IMR-90 (cell line): ENCODE measurements around the gene SIPA1. TPM values are rescaled to one million over a fixed set of nuclear protein-coding genes. Genes with fewer than 3 reads are reported as not detected.

Experiments used
- ATAC-seq: fragments of 200-7000 bp; cut with Tn5 transposase; 2 replicates; pipeline ENCODE4 v1.9.1; 2020; ENCODE audit warnings: low read depth, mild to moderate bottlenecking, moderate library complexity
- BruUV-seq: library from RNA; stranded (reverse); fragments of 400-500 nt; replicated peaks from 2 replicates; lab custom pipeline; 2021; lab: Mats Ljungman, UMichigan
- CTCF ChIA-PET: fragments of 300-600 bp; formaldehyde crosslinking; extraction: SDS; loops from one replicate; lab custom pipeline; 2021; ENCODE audit warnings: antibody characterized with exemption; lab: Yijun Ruan, JAX
- POLR2A ChIA-PET: fragments of 300-600 bp; sonication (Branson Sonifier 250); formaldehyde crosslinking; loops from one replicate; lab custom pipeline; 2022; ENCODE audit warnings: antibody characterized with exemption; ENCODE audit not compliant: unreplicated experiment; lab: Charles Lee
- DNase-seq: peaks from one replicate; pipeline ENCODE4 v3.0.0; 2013
- H2AFZ ChIP-seq: replicated peaks from 2 replicates; pipeline ENCODE3; 2013; ENCODE audit warnings: low read length, mild to moderate bottlenecking; ENCODE audit not compliant: poor library complexity
- H2AK5ac ChIP-seq: 2 replicates; pipeline ENCODE4 v1.6.1; 2013; ENCODE audit warnings: low read depth, low read length, inconsistent platforms
- H2AK9ac ChIP-seq: replicated peaks from 2 replicates; pipeline ENCODE3; 2013; ENCODE audit warnings: mild to moderate bottlenecking, low read depth, low read length, moderate library complexity; ENCODE audit not compliant: poor library complexity
- H2BK120ac ChIP-seq: 2 replicates; pipeline ENCODE4 v1.6.1; 2013; ENCODE audit warnings: low read depth, low read length, inconsistent platforms
- H2BK15ac ChIP-seq: 3 replicates; pipeline ENCODE4 v1.6.1; 2013; ENCODE audit warnings: low read depth, low read length, inconsistent platforms
- H2BK20ac ChIP-seq: 2 replicates; pipeline ENCODE4 v1.6.1; 2013; ENCODE audit warnings: low read depth, mild to moderate bottlenecking, inconsistent platforms, low read length, moderate library complexity
- H2BK5ac ChIP-seq: 2 replicates; pipeline ENCODE4 v1.6.1; 2013; ENCODE audit warnings: mild to moderate bottlenecking, low read depth, low read length, inconsistent platforms; ENCODE audit not compliant: poor library complexity, severe bottlenecking
- H3K14ac ChIP-seq: replicated peaks from 2 replicates; pipeline ENCODE4 v1.6.1; 2013; ENCODE audit warnings: low read depth, low read length, inconsistent platforms
- H3K18ac ChIP-seq: 2 replicates; pipeline ENCODE4 v1.6.1; 2013; ENCODE audit warnings: low read depth, low read length, control low read depth
- H3K23ac ChIP-seq: 2 replicates; pipeline ENCODE4 v1.6.1; 2013; ENCODE audit warnings: low read depth, low read length, inconsistent platforms
- H3K27ac ChIP-seq: 2 replicates; pipeline ENCODE4 v1.5.1; 2013; ENCODE audit warnings: mild to moderate bottlenecking, control low read depth, low read length; ENCODE audit not compliant: insufficient read depth
- H3K27me3 ChIP-seq: 2 replicates; pipeline ENCODE4 v1.6.1; 2013; ENCODE audit warnings: low read length; ENCODE audit not compliant: control insufficient read depth, insufficient read depth
- H3K36me3 ChIP-seq: 2 replicates; pipeline ENCODE4 v1.6.1; 2013; ENCODE audit warnings: low read length, mixed read lengths; ENCODE audit not compliant: control insufficient read depth, insufficient read depth
- H3K4ac ChIP-seq: 2 replicates; pipeline ENCODE4 v1.6.1; 2013; ENCODE audit warnings: low read depth, low read length, inconsistent platforms
- H3K4me1 ChIP-seq: 2 replicates; pipeline ENCODE4 v1.6.1; 2013; ENCODE audit warnings: low read length, mixed read lengths; ENCODE audit not compliant: control insufficient read depth, insufficient read depth
- H3K4me2 ChIP-seq: 2 replicates; pipeline ENCODE4 v1.6.1; 2013; ENCODE audit warnings: low read depth, mild to moderate bottlenecking, control low read depth, low read length, moderate library complexity
- H3K4me3 ChIP-seq: 2 replicates; pipeline ENCODE4 v1.5.1; 2013; ENCODE audit warnings: low read depth, mild to moderate bottlenecking, control low read depth, low read length, moderate library complexity; ENCODE audit not compliant: insufficient read depth
- H3K56ac ChIP-seq: 2 replicates; pipeline ENCODE4 v1.6.1; 2013; ENCODE audit warnings: low read length, inconsistent platforms; ENCODE audit not compliant: insufficient read depth; ENCODE audit errors: extremely low read depth
- H3K79me1 ChIP-seq, 2 experiments: 2 replicates each; pipeline ENCODE4 v1.6.1; 2013; ENCODE audit warnings: low read length in 2 of 2, inconsistent platforms in 1 of 2, low read depth in 1 of 2
- H3K9ac ChIP-seq: 2 replicates; pipeline ENCODE4 v1.6.1; 2013; ENCODE audit warnings: low read depth, low read length, control low read depth
- H3K9me1 ChIP-seq: 2 replicates; pipeline ENCODE4 v1.6.1; 2013; ENCODE audit warnings: low read length, inconsistent platforms; ENCODE audit not compliant: insufficient read depth
- H3K9me3 ChIP-seq: 2 replicates; pipeline ENCODE4 v1.6.1; 2013; ENCODE audit warnings: low read length; ENCODE audit not compliant: control insufficient read depth, insufficient read depth
- H4K20me1 ChIP-seq: 2 replicates; pipeline ENCODE4 v1.6.1; 2013; ENCODE audit warnings: low read length, inconsistent platforms; ENCODE audit not compliant: insufficient read depth
- H4K5ac ChIP-seq: 2 replicates; pipeline ENCODE4 v1.6.1; 2013; ENCODE audit warnings: mild to moderate bottlenecking, low read depth, low read length, control low read depth
- H4K8ac ChIP-seq, 2 experiments: 2 replicates each; pipeline ENCODE4 v1.6.1; 2013; ENCODE audit warnings: low read depth in 2 of 2, low read length in 2 of 2, control low read depth in 1 of 2, inconsistent platforms in 1 of 2
- H4K91ac ChIP-seq: 2 replicates; pipeline ENCODE4 v1.6.1; 2013; ENCODE audit warnings: low read depth, low read length, inconsistent platforms; ENCODE audit not compliant: insufficient read depth
- BHLHE40 ChIP-seq: fragments of 150-350 bp; IDR thresholded peaks from 2 replicates; pipeline ENCODE4 v1.6.1; 2016; ENCODE audit warnings: mild to moderate bottlenecking, low read depth, low read length
- CHD1 ChIP-seq: IDR thresholded peaks from 2 replicates; pipeline ENCODE4 v1.6.1; 2012; ENCODE audit warnings: low read depth, low read length, improper control_type of control experiment
- CTCF ChIP-seq: conservative IDR thresholded peaks from 2 replicates; pipeline ENCODE4 v1.5.1; 2012; ENCODE audit warnings: mild to moderate bottlenecking, low read depth, low read length, improper control_type of control experiment
- FOS ChIP-seq: fragments of 150-350 bp; IDR thresholded peaks from 2 replicates; pipeline ENCODE4 v1.6.1; 2016; ENCODE audit warnings: low read depth, low read length
- MAFK ChIP-seq: IDR thresholded peaks from 2 replicates; pipeline ENCODE4 v1.6.1; 2012; ENCODE audit warnings: low read depth, low read length, improper control_type of control experiment
- MAZ ChIP-seq: IDR thresholded peaks from 2 replicates; pipeline ENCODE4 v1.6.1; 2012; ENCODE audit warnings: low read depth, mild to moderate bottlenecking, low read length, improper control_type of control experiment, moderate library complexity, borderline replicate concordance
- MXI1 ChIP-seq: IDR thresholded peaks from 2 replicates; pipeline ENCODE4 v1.6.1; 2012; ENCODE audit warnings: low read depth, mild to moderate bottlenecking, low read length, moderate library complexity, borderline replicate concordance
- POLR2A ChIP-seq: IDR thresholded peaks from 2 replicates; pipeline ENCODE4 v1.6.1; 2012; ENCODE audit warnings: mild to moderate bottlenecking, low read depth, low read length
- RAD21 ChIP-seq: IDR thresholded peaks from 2 replicates; pipeline ENCODE4 v1.6.1; 2012; ENCODE audit warnings: low read length, improper control_type of control experiment
- RFX5 ChIP-seq: IDR thresholded peaks from 2 replicates; pipeline ENCODE4 v1.8.0; 2012; ENCODE audit warnings: low read depth, mild to moderate bottlenecking, low read length, moderate library complexity
- SMC3 ChIP-seq: fragments of 150-350 bp; IDR thresholded peaks from 2 replicates; pipeline ENCODE4 v1.6.1; 2016; ENCODE audit warnings: low read depth, mild to moderate bottlenecking, antibody characterized with exemption, low read length, moderate library complexity
- USF2 ChIP-seq: fragments of 150-350 bp; IDR thresholded peaks from 2 replicates; pipeline ENCODE4 v1.6.1; 2017; ENCODE audit warnings: mild to moderate bottlenecking, antibody characterized with exemption, low read length, low read depth
- WGBS, 2 experiments: methylation state at CpG; one replicate each; pipeline versions ENCODE4 v1.1.5 to v1.1.7; 2013; ENCODE audit warnings: missing lambda C conversion rate in 2 of 2; ENCODE audit not compliant: insufficient read length in 1 of 2; ENCODE audit errors: extremely low coverage in 2 of 2; 5-methylcytosine and 5-hydroxymethylcytosine counted together
- dilution Hi-C: fragments of 300-500 bp; cut with HindIII; formaldehyde crosslinking; loops from one replicate; pipeline ENCODE4 v1.14.3; 2018; ENCODE audit warnings: low sequenced_read_pairs; ENCODE audit not compliant: unreplicated experiment
- in situ Hi-C: fragments of 300-500 bp; cut with MboI; formaldehyde crosslinking; loops from 3 replicates; pipeline ENCODE4 v1.14.3; 2019; ENCODE audit warnings: low sequenced_read_pairs, inconsistent platforms, mixed read lengths
- intact Hi-C: fragments of 100-400 bp; cut with micrococcal nuclease; formaldehyde crosslinking; loops from 2 replicates; pipeline ENCODE4 v1.10.0; 2022
- polyA plus RNA-seq, 3 experiments: library from polyadenylated mRNA; depleted of rRNA; stranded (reverse); fragments of >200 nt; gene quantifications; 2 replicates each; pipeline ENCODE4 v1.2.3, GENCODE V29; 2012; ENCODE audit warnings: low replicate concordance in 1 of 3
- total RNA-seq: library from RNA; depleted of rRNA; stranded (reverse); fragments of >200 nt; gene quantifications from 2 replicates; pipeline ENCODE4 v1.2.3, GENCODE V29; 2012
- TF ChIP-seq, protein P1 (sequence below): fragments of 150-350 bp; IDR thresholded peaks from 2 replicates; pipeline ENCODE4 v1.6.1; 2016; ENCODE audit warnings: low read depth, mild to moderate bottlenecking, low read length, moderate library complexity, borderline replicate concordance

SIPA1 gene
- total and polyA plus RNA-seq, 2 of the 4 experiments (the other 2 are of a cell fraction), result 10.6 to 39.7 TPM

DNA sequence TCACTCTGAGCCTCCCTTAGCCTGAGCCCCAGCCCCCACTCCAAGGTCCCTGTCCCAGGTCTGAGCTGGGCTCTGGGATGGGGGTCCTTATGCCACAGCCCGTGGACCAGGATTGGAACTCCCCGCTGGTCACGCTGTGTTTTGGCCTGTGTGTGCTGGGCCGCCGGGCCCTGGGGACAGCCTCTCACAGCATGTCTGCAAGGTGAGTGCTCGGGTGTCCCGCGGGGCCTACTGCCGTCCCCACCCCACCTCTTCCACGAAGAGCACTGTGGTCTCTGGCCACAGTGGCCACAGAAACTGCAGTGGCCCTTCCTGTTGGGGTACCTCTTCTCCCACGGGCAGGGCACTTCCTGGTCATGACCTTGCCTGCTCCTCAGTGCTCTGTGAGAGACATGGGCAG lies 3.5 kb upstream of the SIPA1 start:
- no peak overlapping the region for H3K9ac ChIP-seq
- no peak overlapping the region for H3K56ac ChIP-seq
- peaks cover 12% of the 10 kb centered on the region; the same call in 1 of the 2 replicates for H4K20me1 ChIP-seq
- H3K18ac ChIP-seq, result no peak overlapping the region
- H3K27ac ChIP-seq, result no peak overlapping the region
- BruUV-seq, result no TSS peak
- no peaks in the 10 kb centered on the region; the same call in 1 of the 2 replicates for H3K9me1 ChIP-seq
- in situ Hi-C loops (no loop called here), dilution Hi-C loops (no loop called here), intact Hi-C loops (no loop called here)
- peaks cover 15 to 23% of the 10 kb centered on the region in 2 experiments for H3K79me1 ChIP-seq
- H3K4me3 ChIP-seq, result no peak overlapping the region
- H2AK5ac ChIP-seq, result no peak overlapping the region
- no peak overlapping the region for H4K5ac ChIP-seq
- no peak overlapping the region for H4K91ac ChIP-seq
- no peak for TF ChIP-seq USF2
- no peak for TF ChIP-seq POLR2A
- no peak for TF ChIP-seq FOS
- TF ChIP-seq CTCF, result no peak
- no peak for TF ChIP-seq RAD21
- no peak for TF ChIP-seq SMC3
- TF ChIP-seq MXI1, result no peak
- TF ChIP-seq CHD1, result no peak
- TF ChIP-seq RFX5, result no peak
- no peak for TF ChIP-seq BHLHE40
- TF ChIP-seq, protein P1, sequence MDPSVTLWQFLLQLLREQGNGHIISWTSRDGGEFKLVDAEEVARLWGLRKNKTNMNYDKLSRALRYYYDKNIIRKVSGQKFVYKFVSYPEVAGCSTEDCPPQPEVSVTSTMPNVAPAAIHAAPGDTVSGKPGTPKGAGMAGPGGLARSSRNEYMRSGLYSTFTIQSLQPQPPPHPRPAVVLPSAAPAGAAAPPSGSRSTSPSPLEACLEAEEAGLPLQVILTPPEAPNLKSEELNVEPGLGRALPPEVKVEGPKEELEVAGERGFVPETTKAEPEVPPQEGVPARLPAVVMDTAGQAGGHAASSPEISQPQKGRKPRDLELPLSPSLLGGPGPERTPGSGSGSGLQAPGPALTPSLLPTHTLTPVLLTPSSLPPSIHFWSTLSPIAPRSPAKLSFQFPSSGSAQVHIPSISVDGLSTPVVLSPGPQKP, result no peak
- no peak for TF ChIP-seq MAZ
- no peak for TF ChIP-seq MAFK
- H3K27me3 ChIP-seq, result no peaks in the 10 kb centered on the region
- H3K23ac ChIP-seq, result no peak overlapping the region
- no peak overlapping the region for H2AK9ac ChIP-seq
- ATAC-seq (no peak), DNase-seq (no peak)
- no peak overlapping the region for H3K4ac ChIP-seq
- peaks cover 6% of the 10 kb centered on the region for H3K4me1 ChIP-seq
- H2BK5ac ChIP-seq, result no peak overlapping the region
- POLR2A ChIA-PET, result no interaction called here
- CTCF ChIA-PET, result no interaction called here
- no peak overlapping the region for H3K4me2 ChIP-seq
- no peak overlapping the region for H4K8ac ChIP-seq
- no peak overlapping the region for H2BK15ac ChIP-seq
- no peak overlapping the region for H2BK120ac ChIP-seq
- no peak overlapping the region for H2AFZ ChIP-seq
- WGBS, 2 experiments, result 92% methylated on average over 6 of the region's 11 CpGs; no CpG with 5 or more reads in 1 of the 2 experiments
- no peak overlapping the region for H2BK20ac ChIP-seq
- no peak overlapping the region for H3K14ac ChIP-seq
- H3K9me3 ChIP-seq, result no peaks in the 10 kb centered on the region
- peaks cover 60% of the 10 kb centered on the region for H3K36me3 ChIP-seq
